ENCODE results near the gene RNF148. TPM values are rescaled to one million over a fixed set of nuclear protein-coding genes. Genes with fewer than 3 reads are reported as not detected.

Gene RNF148
- total RNA-seq, 2 donors from 2014 or later: 0.95 TPM; not detected in 1

GRCh38 chr7:122658856-122659255 is 43.9 kb downstream of the RNF148 start:
- H3K36me3 Mint-ChIP-seq (ENCODE audit: low read depth): peaks cover 5% of the 10 kb centered on the region
- no peak overlapping the region for H3K4me3 Mint-ChIP-seq
- no peak for DNase-seq
- no peaks in the 10 kb centered on the region for H3K4me1 ChIP-seq (ENCODE audit: control insufficient read depth, insufficient read depth, low read length)
- no peaks in the 10 kb centered on the region for H3K4me1 Mint-ChIP-seq
- H3K27me3 Mint-ChIP-seq (ENCODE audit: insufficient read depth): no peaks in the 10 kb centered on the region
- H3K9me3 Mint-ChIP-seq: no peaks in the 10 kb centered on the region
- no peak for TF ChIP-seq CTCF (conservative IDR thresholded peaks at IDR 0.05)
- whole genome bisulfite sequencing, 2 experiments (ENCODE audit: insufficient coverage in 1 of 2, insufficient read length in 1 of 2): 80 to 100% methylated on average over 1 of the region's 2 CpGs
- no peaks in the 10 kb centered on the region for H3K36me3 ChIP-seq (ENCODE audit: control insufficient read depth, insufficient read depth, low read length)
- no peak overlapping the region for H3K9ac ChIP-seq (ENCODE audit: extremely low read depth, low read length, poor library complexity, severe bottlenecking)
- no peaks in the 10 kb centered on the region for H3K9me3 ChIP-seq (ENCODE audit: control insufficient read depth, low read length)
- no peaks in the 10 kb centered on the region for H3K27me3 ChIP-seq (ENCODE audit: control insufficient read depth, insufficient read depth, low read length, poor library complexity, severe bottlenecking)
- H3K27ac Mint-ChIP-seq: no peak overlapping the region
- H3K4me3 ChIP-seq (ENCODE audit: low read length): no peak overlapping the region
- no peak overlapping the region for H3K27ac ChIP-seq (ENCODE audit: low read depth, low read length)

- 83 to 92% methylated on average over 2 to 5 of the region's 5 CpGs for WGBS, 2 experiments (ENCODE audit: insufficient coverage in 1 of 2, insufficient read length in 1 of 2)
- DNase-seq: no peak
- Histone ChIP-seq H3K27ac (ENCODE audit: low read depth, low read length) (no peak overlapping the region), H3K27me3 (ENCODE audit: control insufficient read depth, insufficient read depth, low read length, poor library complexity, severe bottlenecking) (no peaks in the 10 kb centered on the region), H3K4me1 (ENCODE audit: control insufficient read depth, insufficient read depth, low read length) (no peaks in the 10 kb centered on the region), H3K36me3 (ENCODE audit: control insufficient read depth, insufficient read depth, low read length) (no peaks in the 10 kb centered on the region), H3K9me3 (ENCODE audit: control insufficient read depth, low read length) (no peaks in the 10 kb centered on the region), H3K4me3 (ENCODE audit: low read length) (no peak overlapping the region), H3K9ac (ENCODE audit: extremely low read depth, low read length, poor library complexity, severe bottlenecking) (no peak overlapping the region)
- no peaks in the 10 kb centered on the region for H3K27me3 Mint-ChIP-seq (ENCODE audit: insufficient read depth)
- H3K36me3 Mint-ChIP-seq (ENCODE audit: low read depth): peaks cover 5% of the 10 kb centered on the region
- H3K9me3 Mint-ChIP-seq: no peaks in the 10 kb centered on the region
- peaks cover 4% of the 10 kb centered on the region for H3K4me1 Mint-ChIP-seq
- no peak overlapping the region for H3K27ac Mint-ChIP-seq
- TF ChIP-seq CTCF (conservative IDR thresholded peaks at IDR 0.05): no peak
- no peak overlapping the region for H3K4me3 Mint-ChIP-seq
Observed at GRCh38 chr7:122653685-122654084, 49.0 kb downstream of the RNF148 start.

- Mint-ChIP-seq H3K27ac (no peak overlapping the region), H3K27me3 (ENCODE audit: insufficient read depth) (no peaks in the 10 kb centered on the region), H3K4me1 (peaks cover 7% of the 10 kb centered on the region), H3K4me3 (no peak overlapping the region), H3K9me3 (no peaks in the 10 kb centered on the region), H3K36me3 (ENCODE audit: low read depth) (peaks cover 5% of the 10 kb centered on the region)
- H3K9ac ChIP-seq (ENCODE audit: extremely low read depth, low read length, poor library complexity, severe bottlenecking): no peak overlapping the region
- H3K27ac ChIP-seq (ENCODE audit: low read depth, low read length): no peak overlapping the region
- 83 to 88% methylated on average over 3 to 4 of the region's 4 CpGs for whole genome bisulfite sequencing, 2 experiments (ENCODE audit: insufficient coverage in 1 of 2, insufficient read length in 1 of 2)
- H3K9me3 ChIP-seq (ENCODE audit: control insufficient read depth, low read length): no peaks in the 10 kb centered on the region
- DNase-seq: no peak
- no peaks in the 10 kb centered on the region for H3K27me3 ChIP-seq (ENCODE audit: control insufficient read depth, insufficient read depth, low read length, poor library complexity, severe bottlenecking)
- H3K36me3 ChIP-seq (ENCODE audit: control insufficient read depth, insufficient read depth, low read length): no peaks in the 10 kb centered on the region
- TF ChIP-seq CTCF (conservative IDR thresholded peaks at IDR 0.05): no peak
- no peaks in the 10 kb centered on the region for H3K4me1 ChIP-seq (ENCODE audit: control insufficient read depth, insufficient read depth, low read length)
- H3K4me3 ChIP-seq (ENCODE audit: low read length): no peak overlapping the region
Observed at GRCh38 chr7:122652876-122653275, 49.8 kb downstream of the RNF148 start.

Other genes with a start within 250 kb of the RNF148 start
- under 1 TPM in 1 of 2 donors, not detected in 1; 0.86 TPM for gene RNF133, start 3.8 kb downstream of the RNF148 start, total RNA-seq
- gene CADPS2, start 183.5 kb upstream of the RNF148 start, total RNA-seq: 10 to 100 TPM in 1 of 2 donors, 1 to 10 TPM in 1; 4.3 to 11.7 TPM